ENCODE measurements around the gene POLR1H.

The POLR1H gene

GRCh38 chr6:30102970-30103871 lies 42.2 kb downstream of the POLR1H start:
- peak; percentile 90 for DNase-seq (ENCODE audit: low read depth)
- H3K4me3 ChIP-seq (ENCODE audit: low read depth, low read length) = no peak overlapping the region
- TF ChIP-seq MYC (IDR thresholded peaks at IDR 0.05; ENCODE audit: low read depth, low read length) (peak; percentile 19; the same call in 1 of the 2 replicates), CTCF (IDR thresholded peaks at IDR 0.05; ENCODE audit: low read depth, low read length) (peak; percentile 97), POLR2A (IDR thresholded peaks at IDR 0.05; ENCODE audit: extremely low read depth, insufficient read length) (no peak), MAX (IDR thresholded peaks at IDR 0.05; ENCODE audit: low read depth, low read length) (peak; percentile 43; the same call in 1 of the 2 replicates)

GRCh38 chr6:30103872-30104179 lies 42.8 kb downstream of the POLR1H start:
- DNase-seq (ENCODE audit: low read depth) = no peak
- TF ChIP-seq CTCF (IDR thresholded peaks at IDR 0.05; ENCODE audit: low read depth, low read length) = no peak
- no peak for TF ChIP-seq POLR2A (IDR thresholded peaks at IDR 0.05; ENCODE audit: extremely low read depth, insufficient read length)
- TF ChIP-seq MYC (IDR thresholded peaks at IDR 0.05; ENCODE audit: low read depth, low read length) = no peak
- TF ChIP-seq MAX (IDR thresholded peaks at IDR 0.05; ENCODE audit: low read depth, low read length) = no peak
- H3K4me3 ChIP-seq (ENCODE audit: low read depth, low read length) = no peak overlapping the region

GRCh38 chr6:30104661-30105060 lies 43.6 kb downstream of the POLR1H start:
- no peak for TF ChIP-seq POLR2A (IDR thresholded peaks at IDR 0.05; ENCODE audit: extremely low read depth, insufficient read length)
- TF ChIP-seq CTCF (IDR thresholded peaks at IDR 0.05; ENCODE audit: low read depth, low read length) = peak; percentile 10

GRCh38 chr6:30111266-30111856 lies 50.3 kb downstream of the POLR1H start:
- no peak for DNase-seq (ENCODE audit: low read depth)
- TF ChIP-seq MAX (IDR thresholded peaks at IDR 0.05; ENCODE audit: low read depth, low read length) = no peak
- no peak for TF ChIP-seq POLR2A (IDR thresholded peaks at IDR 0.05; ENCODE audit: extremely low read depth, insufficient read length)
- TF ChIP-seq MYC (IDR thresholded peaks at IDR 0.05; ENCODE audit: low read depth, low read length) = no peak
- no peak for TF ChIP-seq CTCF (IDR thresholded peaks at IDR 0.05; ENCODE audit: low read depth, low read length)
- no peak overlapping the region for H3K4me3 ChIP-seq (ENCODE audit: low read depth, low read length)

More at GRCh38 chr6:30104661-30105060, 43.6 kb downstream of the POLR1H start:
- DNase-seq (ENCODE audit: low read depth) = no peak
- H3K4me3 ChIP-seq (ENCODE audit: low read depth, low read length) = no peak overlapping the region

GRCh38 chr6:30112402-30112994 lies 51.4 kb downstream of the POLR1H start:
- H3K4me3 ChIP-seq (ENCODE audit: low read depth, low read length) = no peak overlapping the region
- DNase-seq (ENCODE audit: low read depth) = no peak
- TF ChIP-seq MAX (IDR thresholded peaks at IDR 0.05; ENCODE audit: low read depth, low read length) = no peak
- no peak for TF ChIP-seq CTCF (IDR thresholded peaks at IDR 0.05; ENCODE audit: low read depth, low read length)
- TF ChIP-seq POLR2A (IDR thresholded peaks at IDR 0.05; ENCODE audit: extremely low read depth, insufficient read length) = no peak
- no peak for TF ChIP-seq MYC (IDR thresholded peaks at IDR 0.05; ENCODE audit: low read depth, low read length)

Data from NB4 (cell line).